Right renal cortex interstitium (tissue), 3 donors: ENCODE data around the gene ARSB. TPM values are rescaled to one million over a fixed set of nuclear protein-coding genes. Genes with fewer than 3 reads are reported as not detected.
"Not testable (repeated sequence)": the region's sequence is repeated elsewhere in the genome, so short reads cannot be mapped to it uniquely, and the experiment has no call there.

ENCODE experiments used
- DNase-seq, 3 donors: peaks; one replicate each; pipeline ENCODE4 v3.0.0-alpha.2; 2013; ENCODE audit warnings: low read depth in 3 of 3, low spot score in 2 of 3
- polyA plus RNA-seq, 3 donors: library from polyadenylated mRNA; unstranded; fragments of 120-200 nt; gene quantifications; one replicate each; pipeline ENCODE4 v1.2.1, GENCODE V29; 2013; ENCODE audit not compliant: insufficient read length in 3 of 3

ARSB gene
- polyA plus RNA-seq, 3 donors: 18.2 to 22.1 (median 21.4) TPM

GRCh38 chr5:78997090-78997489, 12.0 kb upstream of the ARSB start:
- DNase-seq: no peak

- no peak for DNase-seq
These were observed 10.5 kb upstream of the ARSB start for GRCh38 chr5:78995521-78996007.

GRCh38 chr5:78993165-78993564, 8.1 kb upstream of the ARSB start:
- DNase-seq: no peak

- no peak for DNase-seq
These were observed 7.0 kb upstream of the ARSB start for GRCh38 chr5:78992146-78992545.

- DNase-seq: no peak
These were observed 4.0 kb upstream of the ARSB start for GRCh38 chr5:78989080-78989479.

- DNase-seq: no peak
These were observed 664 bp upstream of the ARSB start for GRCh38 chr5:78985725-78986223.

- peak; percentile 61 to 72 (median 64) for DNase-seq
These were observed 533 bp downstream of the ARSB start for GRCh38 chr5:78984439-78985115.

- DNase-seq: no peak
These were observed 1.3 kb downstream of the ARSB start for GRCh38 chr5:78983601-78984438.

GRCh38 chr5:78983194-78983593, 1.9 kb downstream of the ARSB start:
- not testable (repeated sequence) for DNase-seq

GRCh38 chr5:78979909-78980308, 5.2 kb downstream of the ARSB start:
- DNase-seq: no peak

GRCh38 chr5:78979117-78979742, 5.9 kb downstream of the ARSB start:
- no peak for DNase-seq

- DNase-seq: no peak
These were observed 10.1 kb downstream of the ARSB start for GRCh38 chr5:78975035-78975434.

- DNase-seq: no peak
These were observed 10.5 kb downstream of the ARSB start for GRCh38 chr5:78974601-78975000.

GRCh38 chr5:78974011-78974410, 11.1 kb downstream of the ARSB start:
- no peak for DNase-seq

- DNase-seq: peak; percentile 42 to 61 (median 56)
These were observed 12.3 kb downstream of the ARSB start for GRCh38 chr5:78972654-78973428.

- no peak for DNase-seq
These were observed 13.1 kb downstream of the ARSB start for GRCh38 chr5:78971998-78972397.

- no peak for DNase-seq
These were observed 16.3 kb downstream of the ARSB start for GRCh38 chr5:78968781-78969180.

- DNase-seq: peak in 1 of 3 donors; percentile 31
These were observed 20.2 kb downstream of the ARSB start for GRCh38 chr5:78964889-78965288.

GRCh38 chr5:78961743-78962142, 23.4 kb downstream of the ARSB start:
- DNase-seq: no peak

- DNase-seq: no peak
These were observed 25.3 kb downstream of the ARSB start for GRCh38 chr5:78959767-78960166.
